Activated naive CD8-positive, alpha-beta T cell treated with anti-CD3 and anti-CD28 coated beads, Interleukin-2, amount 10 ng/mL, durations not matched to agents 7 days and 5 days (primary cell): ENCODE measurements around the gene MARCHF4. TPM values are rescaled to one million over a fixed set of nuclear protein-coding genes. Genes with fewer than 3 reads are reported as not detected.

ENCODE experiments used
- ATAC-seq: fragments of 150-1000 bp; cut with Tn5 transposase; one replicate; pipeline ENCODE4 v1.10.0; 2021; ENCODE audit warnings: low read depth, moderate library complexity
- POLR2A ChIA-PET: fragments of 350-600 bp; sonication (Branson Sonifier 250); formaldehyde crosslinking; loops from one replicate; lab custom pipeline; 2021; ENCODE audit warnings: antibody characterized with exemption; lab: Charles Lee
- DNase-seq: peaks from one replicate; pipeline ENCODE4 v3.0.0; 2021
- H3K27ac Mint-ChIP-seq: one replicate; pipeline ENCODE4 v1.8.0; 2022; ENCODE audit warnings: mild to moderate bottlenecking, mixed read lengths
- H3K27me3 Mint-ChIP-seq: one replicate; pipeline ENCODE4 v1.8.0; 2022; ENCODE audit warnings: mild to moderate bottlenecking, moderate library complexity, mixed read lengths
- H3K36me3 Mint-ChIP-seq: one replicate; pipeline ENCODE4 v1.8.0; 2021; ENCODE audit warnings: mild to moderate bottlenecking, mixed read lengths
- H3K4me1 Mint-ChIP-seq: one replicate; pipeline ENCODE4 v1.8.0; 2021; ENCODE audit warnings: mixed read lengths
- H3K4me3 Mint-ChIP-seq: one replicate; pipeline ENCODE4 v1.8.0; 2022; ENCODE audit warnings: mild to moderate bottlenecking, moderate library complexity, mixed read lengths
- H3K9me3 Mint-ChIP-seq: one replicate; pipeline ENCODE4 v1.8.0; 2021; ENCODE audit warnings: mixed read lengths
- total RNA-seq, 2 experiments: library from RNA; stranded (reverse); gene quantifications; one replicate each; pipeline ENCODE4 v1.2.3, GENCODE V29; 2021

MARCHF4 gene, protein sequence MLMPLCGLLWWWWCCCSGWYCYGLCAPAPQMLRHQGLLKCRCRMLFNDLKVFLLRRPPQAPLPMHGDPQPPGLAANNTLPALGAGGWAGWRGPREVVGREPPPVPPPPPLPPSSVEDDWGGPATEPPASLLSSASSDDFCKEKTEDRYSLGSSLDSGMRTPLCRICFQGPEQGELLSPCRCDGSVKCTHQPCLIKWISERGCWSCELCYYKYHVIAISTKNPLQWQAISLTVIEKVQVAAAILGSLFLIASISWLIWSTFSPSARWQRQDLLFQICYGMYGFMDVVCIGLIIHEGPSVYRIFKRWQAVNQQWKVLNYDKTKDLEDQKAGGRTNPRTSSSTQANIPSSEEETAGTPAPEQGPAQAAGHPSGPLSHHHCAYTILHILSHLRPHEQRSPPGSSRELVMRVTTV
- not detected for total RNA-seq

DNA sequence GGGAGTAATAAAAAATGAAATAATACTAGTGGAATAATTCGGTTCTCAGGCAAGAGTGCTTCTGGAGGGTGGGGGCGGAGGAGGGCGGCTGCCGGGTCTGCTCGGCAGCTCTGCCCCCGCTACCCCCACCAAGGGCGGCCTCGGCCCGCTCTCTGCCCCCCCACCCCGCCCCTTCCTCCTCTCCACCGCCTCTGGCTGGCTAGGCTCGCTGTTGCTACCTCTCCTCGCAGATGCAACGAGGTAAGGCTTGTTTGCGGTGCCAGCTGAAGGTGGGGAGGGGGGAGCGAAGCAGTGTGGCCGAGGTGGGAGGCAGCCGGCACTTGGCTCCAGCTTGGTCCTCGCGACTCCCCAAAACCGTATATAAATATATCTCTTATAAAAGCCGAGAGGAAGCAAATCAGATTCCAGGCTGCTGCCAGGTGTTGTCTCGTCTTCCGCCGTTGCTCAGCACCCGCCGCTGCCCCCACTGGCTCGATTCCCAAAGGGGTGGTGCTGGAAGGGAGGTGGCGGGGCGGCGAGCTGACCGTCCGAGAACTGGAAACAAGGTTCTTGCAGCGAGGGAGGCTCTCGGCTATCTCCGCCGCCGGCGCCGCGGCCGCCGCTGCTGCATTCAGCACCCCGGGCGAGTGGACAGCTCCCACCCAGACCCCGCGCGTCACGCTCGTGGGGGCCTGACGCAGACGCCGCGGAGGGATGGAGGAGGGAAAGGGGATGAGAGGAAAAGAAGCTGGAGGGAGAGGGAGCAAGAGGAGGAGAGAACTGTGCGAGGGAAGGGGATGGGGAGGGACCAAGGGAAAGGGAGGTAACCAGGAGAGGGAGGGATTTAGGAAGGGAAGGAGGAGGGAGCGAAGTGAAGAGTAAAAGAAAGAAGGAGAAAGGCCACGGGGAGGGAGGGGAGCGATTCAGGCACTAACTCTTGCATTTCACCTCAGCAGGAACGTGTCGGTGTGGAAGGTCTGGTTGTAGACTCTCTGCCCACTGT is at the start of gene MARCHF4:
Gene MARCHF4, minus strand, starts transcription at position 763 of the 982 bp plus-strand sequence. CDS start 2,223 bp downstream, outside the sequence.
- Mint-ChIP-seq H3K27me3 (peaks cover 64% of the 10 kb centered on the region), H3K27ac (no peak within 1 kb of the TSS), H3K4me3 (peak within 1 kb of the TSS; percentile 34), H3K9me3 (no peaks in the 10 kb centered on the region), H3K36me3 (peaks cover 3% of the 10 kb centered on the region), H3K4me1 (peaks cover 9% of the 10 kb centered on the region)
- POLR2A ChIA-PET: interaction anchor here (1.7 kb wide), 1 partner anchor 19 kb away, joined by 6 read pairs; no protein-coding TSS in a partner anchor
- peak; percentile 88 for DNase-seq
- peak; percentile 75 for ATAC-seq

DNA sequence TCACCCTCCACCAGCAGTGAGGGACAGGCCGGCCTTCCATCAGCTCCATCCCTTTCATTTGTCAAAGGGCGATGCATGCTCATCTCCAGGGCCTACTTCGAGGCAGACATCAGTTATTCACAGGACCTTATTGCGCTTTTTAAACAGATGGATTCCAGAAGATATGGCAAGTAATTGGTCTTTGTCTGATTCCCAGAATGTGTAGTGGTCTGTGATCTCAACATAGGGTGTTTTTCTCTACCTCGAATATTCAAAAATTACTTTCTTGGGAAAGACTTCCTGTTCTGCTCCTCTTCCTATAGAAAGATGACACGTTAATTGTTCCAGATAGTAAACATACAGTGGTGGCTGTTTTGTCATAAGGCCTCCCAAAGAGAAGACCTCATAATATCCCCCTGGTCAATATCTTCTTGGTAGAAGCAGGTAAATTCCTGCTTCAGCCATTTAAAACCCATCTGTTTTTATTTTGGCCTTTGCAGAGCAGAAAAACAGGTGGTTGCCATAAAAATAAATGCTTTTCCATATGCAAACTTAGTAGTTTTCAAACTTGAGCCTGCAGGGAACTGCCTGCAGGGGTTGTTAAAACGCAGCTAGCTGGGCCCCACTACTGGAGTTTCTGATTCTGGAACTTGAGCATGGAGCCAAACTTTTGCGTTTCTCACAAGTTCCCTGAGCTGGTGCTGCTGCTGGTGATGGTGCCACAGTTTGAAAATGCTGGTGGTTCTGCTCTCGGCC is 48.3 kb upstream of the MARCHF4 start:
- Mint-ChIP-seq H3K4me1 (peaks cover 8% of the 10 kb centered on the region), H3K9me3 (peaks cover 2% of the 10 kb centered on the region), H3K4me3 (no peak overlapping the region), H3K27ac (no peak overlapping the region), H3K27me3 (no peaks in the 10 kb centered on the region), H3K36me3 (peaks cover 60% of the 10 kb centered on the region)
- DNase-seq (no peak), ATAC-seq (no peak)
- POLR2A ChIA-PET: no interaction called here

DNA sequence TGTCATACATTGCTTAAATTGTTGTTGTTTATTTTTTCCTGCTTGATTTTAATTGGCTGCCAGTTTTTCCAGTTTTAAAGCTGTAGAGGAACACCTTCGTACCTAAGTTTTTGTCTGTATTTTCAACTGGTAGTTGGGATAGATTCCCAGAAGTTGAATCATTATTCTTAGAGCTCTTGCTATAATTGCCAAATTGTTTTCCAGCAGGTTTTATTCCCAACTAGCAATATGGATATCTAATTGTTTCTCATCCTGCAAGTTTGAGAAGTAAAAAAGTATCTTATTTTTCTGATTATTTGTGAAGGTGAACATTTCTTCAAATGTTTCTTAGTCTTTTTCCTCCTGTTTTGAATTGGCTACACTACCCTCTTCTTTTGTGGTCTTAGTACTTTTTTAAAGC is 46.7 kb upstream of the MARCHF4 start:
- Mint-ChIP-seq H3K4me3 (no peak overlapping the region), H3K9me3 (no peaks in the 10 kb centered on the region), H3K27me3 (no peaks in the 10 kb centered on the region), H3K36me3 (peaks cover 51% of the 10 kb centered on the region), H3K27ac (no peak overlapping the region), H3K4me1 (peaks cover 8% of the 10 kb centered on the region)
- ATAC-seq: no peak
- POLR2A ChIA-PET: no interaction called here
- no peak for DNase-seq

GRCh38 chr2:216416571-216417307 is 44.5 kb upstream of the MARCHF4 start:
- ATAC-seq (no peak), DNase-seq (no peak)
- Mint-ChIP-seq H3K36me3 (peaks cover 45% of the 10 kb centered on the region), H3K4me1 (peaks cover 21% of the 10 kb centered on the region), H3K4me3 (no peak overlapping the region), H3K27me3 (no peaks in the 10 kb centered on the region), H3K27ac (no peak overlapping the region), H3K9me3 (no peaks in the 10 kb centered on the region)
- POLR2A ChIA-PET: interaction anchor here (1.6 kb wide), 1 partner anchor 82 kb away, joined by 5 read pairs; the partner anchor contains the start of gene RPL37A

DNA sequence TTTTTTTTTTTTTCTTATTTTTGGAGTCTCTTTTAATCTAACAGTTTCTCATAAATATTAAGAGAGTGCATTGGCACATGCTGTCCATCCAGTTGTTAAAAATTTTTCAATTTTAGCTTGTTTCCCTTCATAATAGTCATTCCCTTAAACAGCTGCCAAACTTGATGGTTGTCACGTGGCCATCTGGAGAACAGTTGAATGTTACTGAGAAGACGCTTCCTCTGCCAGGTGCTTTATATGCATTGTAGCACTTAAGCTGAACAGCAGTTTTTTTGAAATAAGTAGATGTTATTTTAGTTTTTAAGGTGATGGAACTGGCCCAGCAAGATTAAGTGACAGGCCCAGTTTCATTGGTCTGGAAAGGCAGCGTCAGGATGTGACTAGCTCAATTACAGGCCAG is 43.3 kb upstream of the MARCHF4 start:
- H3K27ac Mint-ChIP-seq: no peak overlapping the region
- ATAC-seq (no peak), DNase-seq (no peak)
- POLR2A ChIA-PET: interaction anchor here (1.6 kb wide), 1 partner anchor 83 kb away, joined by 5 read pairs; the partner anchor contains the start of gene RPL37A
- H3K27me3 Mint-ChIP-seq: no peaks in the 10 kb centered on the region
- H3K4me1 Mint-ChIP-seq: peaks cover 24% of the 10 kb centered on the region
- H3K9me3 Mint-ChIP-seq: no peaks in the 10 kb centered on the region
- H3K36me3 Mint-ChIP-seq: peaks cover 40% of the 10 kb centered on the region
- H3K4me3 Mint-ChIP-seq: no peak overlapping the region

GRCh38 chr2:216414772-216415319 is 42.6 kb upstream of the MARCHF4 start:
- Mint-ChIP-seq H3K36me3 (peaks cover 36% of the 10 kb centered on the region), H3K27ac (no peak overlapping the region), H3K27me3 (no peaks in the 10 kb centered on the region), H3K9me3 (no peaks in the 10 kb centered on the region), H3K4me3 (no peak overlapping the region), H3K4me1 (peaks cover 24% of the 10 kb centered on the region)
- DNase-seq (no peak), ATAC-seq (no peak)
- POLR2A ChIA-PET: interaction anchor here (1.6 kb wide), 1 partner anchor 84 kb away, joined by 5 read pairs; the partner anchor contains the start of gene RPL37A

- Mint-ChIP-seq H3K4me1 (peaks cover 24% of the 10 kb centered on the region), H3K27me3 (no peaks in the 10 kb centered on the region), H3K4me3 (peak overlapping the region; percentile 96), H3K36me3 (peaks cover 32% of the 10 kb centered on the region), H3K9me3 (no peaks in the 10 kb centered on the region), H3K27ac (no peak overlapping the region)
- POLR2A ChIA-PET: interaction anchor here (0.6 kb wide), 1 partner anchor 118 kb away, joined by 3 read pairs; no protein-coding TSS in a partner anchor
- no peak for ATAC-seq
- DNase-seq: no peak
Measured at GRCh38 chr2:216413882-216414281, 41.6 kb upstream of the MARCHF4 start.

GRCh38 chr2:216412022-216412999 is 40.0 kb upstream of the MARCHF4 start, which contains the start of gene SMARCAL1:
Gene SMARCAL1 (plus strand): TSS chr2:216412484. CDS start chr2:216414705, 2,221 bp downstream.
- Mint-ChIP-seq H3K27me3 (peaks cover 7% of the 10 kb centered on the region), H3K9me3 (no peaks in the 10 kb centered on the region), H3K27ac (peak within 1 kb of the TSS; percentile 97), H3K36me3 (peaks cover 20% of the 10 kb centered on the region), H3K4me3 (peak within 1 kb of the TSS; percentile 96), H3K4me1 (peaks cover 18% of the 10 kb centered on the region)
- ATAC-seq (peak; percentile 89), DNase-seq (peak; percentile 97)
- POLR2A ChIA-PET: interaction anchor here (0.6 to 1.8 kb wide), 6 partner anchors 16 to 292 kb away, joined by 3 to 11 read pairs (median 4); partner anchors contain the start of gene RPL37A

GRCh38 chr2:216410550-216410949 is 38.3 kb upstream of the MARCHF4 start:
- H3K27ac Mint-ChIP-seq: no peak overlapping the region
- no peaks in the 10 kb centered on the region for H3K9me3 Mint-ChIP-seq
- H3K4me1 Mint-ChIP-seq: peaks cover 18% of the 10 kb centered on the region
- H3K36me3 Mint-ChIP-seq: peaks cover 17% of the 10 kb centered on the region
- H3K27me3 Mint-ChIP-seq: peaks cover 11% of the 10 kb centered on the region
- no peak for DNase-seq
- no peak for ATAC-seq
- POLR2A ChIA-PET: interaction anchor here (1.1 kb wide), 1 partner anchor 88 kb away, joined by 3 read pairs; the partner anchor contains the start of gene RPL37A
- H3K4me3 Mint-ChIP-seq: no peak overlapping the region

DNA sequence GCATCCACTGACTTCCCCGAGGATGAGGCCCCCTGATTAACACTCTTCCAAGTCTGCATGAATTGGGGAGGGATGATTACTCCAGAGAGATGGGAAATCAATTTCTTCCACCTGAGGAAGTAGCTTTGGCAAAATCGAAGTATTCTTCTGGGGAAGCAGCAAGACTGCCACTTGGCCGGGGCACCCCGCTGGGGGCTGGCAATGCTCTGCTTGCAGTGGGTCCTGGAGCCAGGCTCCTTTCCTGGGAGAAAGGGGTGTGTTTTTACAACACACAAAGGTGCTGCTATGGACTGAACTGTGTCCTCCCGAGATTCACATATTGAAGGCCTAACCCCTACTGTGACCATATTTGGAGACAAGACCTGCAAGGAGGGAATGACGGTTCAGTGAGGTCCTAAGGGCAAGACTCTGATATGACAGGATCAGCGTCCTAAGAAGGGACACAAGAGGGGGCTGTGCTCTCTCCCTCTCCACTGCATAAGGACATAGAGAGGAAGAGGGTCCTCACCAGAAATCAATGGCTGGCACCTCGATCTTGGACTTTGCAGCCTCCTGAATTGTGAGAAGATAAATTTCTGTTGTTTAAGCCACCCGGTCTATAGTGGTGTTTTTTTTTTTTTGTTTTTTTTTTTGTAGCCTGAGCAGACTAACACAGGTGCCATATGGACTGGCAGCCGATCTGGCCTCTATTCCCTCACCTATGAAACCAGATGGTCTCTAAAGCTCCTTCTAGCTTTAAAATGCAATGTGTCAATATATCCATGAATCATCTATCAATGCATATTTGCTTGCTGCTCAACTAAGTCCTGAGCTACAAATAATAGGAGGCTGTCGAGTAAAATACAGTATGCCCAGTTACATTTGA is 36.4 kb upstream of the MARCHF4 start:
- POLR2A ChIA-PET: no interaction called here
- Mint-ChIP-seq H3K36me3 (peaks cover 8% of the 10 kb centered on the region), H3K9me3 (no peaks in the 10 kb centered on the region)

More for the DNA sequence above, 36.4 kb upstream of the MARCHF4 start:
- Mint-ChIP-seq H3K27me3 (peaks cover 13% of the 10 kb centered on the region), H3K4me3 (no peak overlapping the region), H3K27ac (no peak overlapping the region), H3K4me1 (peaks cover 17% of the 10 kb centered on the region)
- ATAC-seq: no peak
- no peak for DNase-seq
